K562 (cell line): ENCODE data around the gene DNAAF1.

Experiments
- ELF4 ChIP-seq: fragments of 450-650 bp; formaldehyde crosslinking; IDR thresholded peaks from 2 replicates; pipeline ENCODE4 v1.4.0; 2022; ENCODE audit warnings: missing genetic modification characterization
- MAFG ChIP-seq: fragments of 450-650 bp; conservative IDR thresholded peaks from 2 replicates; pipeline ENCODE4 v1.6.1; 2016; ENCODE audit warnings: missing genetic modification characterization, missing compliant biosample characterization
- RBFOX2 ChIP-seq: fragments of 200-400 bp; formaldehyde crosslinking; IDR thresholded peaks from 2 replicates; pipeline ENCODE4 v1.6.1; 2017; ENCODE audit warnings: low read depth, mild to moderate bottlenecking, low read length, moderate library complexity
- ZNF184 ChIP-seq: sonication (generic); formaldehyde crosslinking; IDR thresholded peaks from 2 replicates; pipeline ENCODE4 v1.5.0; 2020; ENCODE audit warnings: missing genetic modification reagents
- TF ChIP-seq, protein P1 (sequence below): sonication (generic); formaldehyde crosslinking; IDR thresholded peaks from 2 replicates; pipeline ENCODE4 v1.8.1; 2023; ENCODE audit warnings: mild to moderate bottlenecking, missing genetic modification reagents
- TF ChIP-seq, protein P2 (sequence below), 3 experiments: IDR thresholded peaks in 2 of 3; conservative IDR thresholded peaks in 1 of 3; 2 replicates each; pipeline ENCODE4 v1.5.1; 2011 to 2012; ENCODE audit warnings: low read length in 3 of 3, mild to moderate bottlenecking in 3 of 3, control low read depth in 2 of 3, improper control_type of control experiment in 1 of 3, inconsistent platforms in 1 of 3, low read depth in 1 of 3, mixed read lengths in 1 of 3, moderate library complexity in 1 of 3; ENCODE audit not compliant: insufficient read depth in 2 of 3

DNA sequence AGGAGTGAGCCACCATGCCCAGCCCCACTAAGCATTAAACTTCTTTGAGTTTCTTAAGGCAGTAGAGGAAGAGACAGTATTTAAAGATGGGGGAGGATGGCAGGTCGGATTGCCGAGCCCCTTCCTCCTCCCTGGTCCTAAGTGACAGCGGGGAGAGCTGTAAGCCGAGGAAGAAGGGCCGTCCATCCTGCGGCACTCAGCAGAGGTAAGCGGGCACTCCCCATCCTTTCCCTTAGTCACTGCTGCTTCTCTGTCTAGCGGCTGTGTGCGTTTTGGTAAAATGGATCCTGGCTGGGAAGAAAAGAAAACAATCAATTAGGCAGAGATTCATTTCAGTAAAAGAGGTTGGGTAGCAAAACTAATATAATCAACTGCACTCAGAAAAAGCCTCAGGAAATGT lies 13.9 kb downstream of the DNAAF1 start:
- TF ChIP-seq ELF4 (no peak), ZNF184 (CRISPR knock-in tag) (no peak), MAFG (no peak), RBFOX2 (no peak)
- TF ChIP-seq, protein P1, sequence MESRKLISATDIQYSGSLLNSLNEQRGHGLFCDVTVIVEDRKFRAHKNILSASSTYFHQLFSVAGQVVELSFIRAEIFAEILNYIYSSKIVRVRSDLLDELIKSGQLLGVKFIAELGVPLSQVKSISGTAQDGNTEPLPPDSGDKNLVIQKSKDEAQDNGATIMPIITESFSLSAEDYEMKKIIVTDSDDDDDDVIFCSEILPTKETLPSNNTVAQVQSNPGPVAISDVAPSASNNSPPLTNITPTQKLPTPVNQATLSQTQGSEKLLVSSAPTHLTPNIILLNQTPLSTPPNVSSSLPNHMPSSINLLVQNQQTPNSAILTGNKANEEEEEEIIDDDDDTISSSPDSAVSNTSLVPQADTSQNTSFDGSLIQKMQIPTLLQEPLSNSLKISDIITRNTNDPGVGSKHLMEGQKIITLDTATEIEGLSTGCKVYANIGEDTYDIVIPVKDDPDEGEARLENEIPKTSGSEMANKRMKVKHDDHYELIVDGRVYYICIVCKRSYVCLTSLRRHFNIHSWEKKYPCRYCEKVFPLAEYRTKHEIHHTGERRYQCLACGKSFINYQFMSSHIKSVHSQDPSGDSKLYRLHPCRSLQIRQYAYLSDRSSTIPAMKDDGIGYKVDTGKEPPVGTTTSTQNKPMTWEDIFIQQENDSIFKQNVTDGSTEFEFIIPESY (CRISPR knock-in tag), result no peak
- TF ChIP-seq, protein P2, sequence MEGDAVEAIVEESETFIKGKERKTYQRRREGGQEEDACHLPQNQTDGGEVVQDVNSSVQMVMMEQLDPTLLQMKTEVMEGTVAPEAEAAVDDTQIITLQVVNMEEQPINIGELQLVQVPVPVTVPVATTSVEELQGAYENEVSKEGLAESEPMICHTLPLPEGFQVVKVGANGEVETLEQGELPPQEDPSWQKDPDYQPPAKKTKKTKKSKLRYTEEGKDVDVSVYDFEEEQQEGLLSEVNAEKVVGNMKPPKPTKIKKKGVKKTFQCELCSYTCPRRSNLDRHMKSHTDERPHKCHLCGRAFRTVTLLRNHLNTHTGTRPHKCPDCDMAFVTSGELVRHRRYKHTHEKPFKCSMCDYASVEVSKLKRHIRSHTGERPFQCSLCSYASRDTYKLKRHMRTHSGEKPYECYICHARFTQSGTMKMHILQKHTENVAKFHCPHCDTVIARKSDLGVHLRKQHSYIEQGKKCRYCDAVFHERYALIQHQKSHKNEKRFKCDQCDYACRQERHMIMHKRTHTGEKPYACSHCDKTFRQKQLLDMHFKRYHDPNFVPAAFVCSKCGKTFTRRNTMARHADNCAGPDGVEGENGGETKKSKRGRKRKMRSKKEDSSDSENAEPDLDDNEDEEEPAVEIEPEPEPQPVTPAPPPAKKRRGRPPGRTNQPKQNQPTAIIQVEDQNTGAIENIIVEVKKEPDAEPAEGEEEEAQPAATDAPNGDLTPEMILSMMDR (IDR thresholded peaks at IDR 0.05 in 2 of 3, conservative IDR thresholded peaks at IDR 0.05 in 1 of 3; ENCODE audit: insufficient read depth in 2 of 3, low read depth in 1 of 3, low read length in 3 of 3), result no peak
